Neutrophil (primary cell): ENCODE measurements around the gene ARVCF.

Source experiments
- H3K27ac ChIP-seq: fragments of 200-600 bp; sonication (generic); 2 replicates; pipeline ENCODE4 v1.5.1; 2016; ENCODE audit warnings: mild to moderate bottlenecking, moderate library complexity
- H3K27me3 ChIP-seq: fragments of 200-600 bp; sonication (generic); 2 replicates; pipeline ENCODE4 v1.6.0; 2016; ENCODE audit warnings: mild to moderate bottlenecking
- H3K36me3 ChIP-seq: fragments of 200-600 bp; sonication (generic); 2 replicates; pipeline ENCODE4 v1.5.1; 2017
- H3K4me1 ChIP-seq, 2 experiments: fragments of 200-600 bp in 1 of 2; sonication (generic) in 1 of 2; 1 replicate in 1 of 2; 2 replicates in 1 of 2; pipeline versions ENCODE4 v1.5.1 to v1.6.1; 2013 to 2016; ENCODE audit warnings: low read depth in 1 of 2, low read length in 1 of 2, mild to moderate bottlenecking in 1 of 2, moderate library complexity in 1 of 2; ENCODE audit not compliant: control insufficient read depth in 1 of 2, insufficient read depth in 1 of 2
- H3K4me3 ChIP-seq, 2 experiments: fragments of 200-600 bp in 1 of 2; sonication (generic) in 1 of 2; 1 replicate in 1 of 2; 2 replicates in 1 of 2; pipeline ENCODE4 v1.5.1; 2013 to 2016; ENCODE audit warnings: low read depth in 1 of 2, low read length in 1 of 2, mild to moderate bottlenecking in 1 of 2, moderate library complexity in 1 of 2
- H3K9me3 ChIP-seq: fragments of 200-600 bp; sonication (generic); 2 replicates; pipeline ENCODE4 v1.5.1; 2016
- CTCF ChIP-seq: fragments of 200-600 bp; sonication (generic); IDR thresholded peaks from 2 replicates; pipeline ENCODE4 v1.5.1; 2016; ENCODE audit warnings: antibody characterized with exemption

ARVCF gene

GRCh38 chr22:20016734-20017621 lies at the start of gene ARVCF:
Gene ARVCF (minus strand): TSS chr22:20016823. CDS start chr22:19990794, 26,029 bp downstream.
- peak; percentile 69 for TF ChIP-seq CTCF
- H3K27me3 ChIP-seq = peaks cover 55% of the 10 kb centered on the region
- no peaks in the 10 kb centered on the region for H3K36me3 ChIP-seq
- H3K4me3 ChIP-seq = peak within 1 kb of the TSS; percentile 81
- no peak within 1 kb of the TSS for H3K27ac ChIP-seq
- H3K4me1 ChIP-seq = peaks cover 43% of the 10 kb centered on the region in 2 experiments
- no peaks in the 10 kb centered on the region for H3K9me3 ChIP-seq

GRCh38 chr22:20065896-20066616 lies 49.4 kb upstream of the ARVCF start:
- no peak for TF ChIP-seq CTCF
- H3K4me3 ChIP-seq = no peak overlapping the region
- H3K4me1 ChIP-seq = no peaks in the 10 kb centered on the region
- no peaks in the 10 kb centered on the region for H3K9me3 ChIP-seq
- H3K36me3 ChIP-seq = peaks cover 58% of the 10 kb centered on the region
- no peak overlapping the region for H3K27ac ChIP-seq
- no peaks in the 10 kb centered on the region for H3K27me3 ChIP-seq

- H3K27ac ChIP-seq = no peak overlapping the region
- no peak for TF ChIP-seq CTCF
- H3K4me3 ChIP-seq = no peak overlapping the region
- H3K9me3 ChIP-seq = no peaks in the 10 kb centered on the region
- no peaks in the 10 kb centered on the region for H3K4me1 ChIP-seq
- H3K36me3 ChIP-seq = peaks cover 70% of the 10 kb centered on the region
- H3K27me3 ChIP-seq = no peaks in the 10 kb centered on the region
Measured at GRCh38 chr22:20064545-20065262, 48.1 kb upstream of the ARVCF start.

GRCh38 chr22:20064140-20064480 lies 47.5 kb upstream of the ARVCF start:
- H3K4me3 ChIP-seq = no peak overlapping the region
- no peak overlapping the region for H3K27ac ChIP-seq
- H3K4me1 ChIP-seq = no peaks in the 10 kb centered on the region
- H3K27me3 ChIP-seq = no peaks in the 10 kb centered on the region
- H3K36me3 ChIP-seq = peaks cover 73% of the 10 kb centered on the region
- TF ChIP-seq CTCF = no peak
- H3K9me3 ChIP-seq = no peaks in the 10 kb centered on the region

- H3K4me1 ChIP-seq = no peaks in the 10 kb centered on the region
Measured at GRCh38 chr22:20063271-20064139, 46.9 kb upstream of the ARVCF start.

More at GRCh38 chr22:20063271-20064139, 46.9 kb upstream of the ARVCF start:
- no peak for TF ChIP-seq CTCF
- no peak overlapping the region for H3K4me3 ChIP-seq
- H3K27ac ChIP-seq = no peak overlapping the region
- H3K9me3 ChIP-seq = no peaks in the 10 kb centered on the region
- peaks cover 79% of the 10 kb centered on the region for H3K36me3 ChIP-seq
- H3K27me3 ChIP-seq = no peaks in the 10 kb centered on the region
